Left ventricle myocardium inferior (tissue), 1 donor: ENCODE measurements around the gene PBXIP1. TPM values are rescaled to one million over a fixed set of nuclear protein-coding genes. Genes with fewer than 3 reads are reported as not detected.
"Not testable (repeated sequence)": the region's sequence is repeated elsewhere in the genome, so short reads cannot be mapped to it uniquely, and the experiment has no call there.

Experiments used
- DNase-seq: peaks from one replicate; pipeline ENCODE4 v3.0.0-alpha.2; 2020
- H3K27ac ChIP-seq: fragments of 200-600 bp; replicated peaks from 2 replicates; pipeline ENCODE4 v1.8.0; 2021
- H3K27me3 ChIP-seq: fragments of 200-600 bp; 2 replicates; pipeline ENCODE4 v1.8.0; 2021; ENCODE audit warnings: low read depth
- H3K36me3 ChIP-seq: fragments of 200-600 bp; 2 replicates; pipeline ENCODE4 v1.8.0; 2021
- H3K4me1 ChIP-seq: fragments of 200-600 bp; 2 replicates; pipeline ENCODE4 v1.8.0; 2021
- H3K4me3 ChIP-seq: fragments of 200-600 bp; 2 replicates; pipeline ENCODE4 v1.8.0; 2021; ENCODE audit warnings: mild to moderate bottlenecking, moderate library complexity
- H3K9me3 ChIP-seq: fragments of 200-600 bp; replicated peaks from 2 replicates; pipeline ENCODE4 v1.8.0; 2021
- CTCF ChIP-seq: fragments of 200-600 bp; IDR thresholded peaks from 2 replicates; pipeline ENCODE4 v1.8.0; 2021; ENCODE audit warnings: antibody characterized with exemption, mild to moderate bottlenecking, borderline replicate concordance
- intact Hi-C: fragments of 100-400 bp; cut with micrococcal nuclease; formaldehyde crosslinking; loops from one replicate; pipeline ENCODE4 v1.11.0; 2022
- total RNA-seq: library from RNA; stranded (reverse); fragmentation: NEBNext Ultra II Directional; extraction: Animal tissue kit (Norgen Biotek cat#: 25700); gene quantifications from one replicate; pipeline ENCODE4 v1.2.1, GENCODE V29; 2021
- donor health status: DM: no; HTN: yes; CAD: no; lungs with severe emphysema.

Gene PBXIP1
- total RNA-seq, 1 donor from 2014 or later, result 52.3 TPM

GRCh38 chr1:154911691-154912550 is 44.0 kb downstream of the PBXIP1 start:
- intact Hi-C loops, result no loop called here

GRCh38 chr1:154910851-154911250 is 45.0 kb downstream of the PBXIP1 start:
- Histone ChIP-seq H3K36me3 (no peaks in the 10 kb centered on the region), H3K4me3 (no peak overlapping the region), H3K4me1 (peaks cover 39% of the 10 kb centered on the region), H3K27ac (peak overlapping the region; percentile 81), H3K27me3 (no peaks in the 10 kb centered on the region), H3K9me3 (peaks cover 9% of the 10 kb centered on the region)
- intact Hi-C loops, result no loop called here
- no peak for DNase-seq
- no peak for TF ChIP-seq CTCF

More at GRCh38 chr1:154911691-154912550, 44.0 kb downstream of the PBXIP1 start:
- Histone ChIP-seq H3K27me3 (no peaks in the 10 kb centered on the region), H3K9me3 (peaks cover 9% of the 10 kb centered on the region), H3K27ac (peak overlapping the region; percentile 81), H3K4me1 (peaks cover 39% of the 10 kb centered on the region), H3K36me3 (no peaks in the 10 kb centered on the region), H3K4me3 (no peak overlapping the region)
- DNase-seq, result peak; percentile 31
- TF ChIP-seq CTCF, result no peak

- Histone ChIP-seq H3K27me3 (no peaks in the 10 kb centered on the region), H3K36me3 (no peaks in the 10 kb centered on the region), H3K4me1 (peaks cover 28% of the 10 kb centered on the region), H3K27ac (no peak overlapping the region), H3K4me3 (no peak overlapping the region), H3K9me3 (peaks cover 9% of the 10 kb centered on the region)
- intact Hi-C loops, result no loop called here
- TF ChIP-seq CTCF, result no peak
- no peak for DNase-seq
Observed at GRCh38 chr1:154908937-154909336, 47.0 kb downstream of the PBXIP1 start.

- H3K27ac ChIP-seq, H3K27me3 ChIP-seq, intact Hi-C loops, DNase-seq, H3K4me3 ChIP-seq, H3K36me3 ChIP-seq, H3K9me3 ChIP-seq: not testable (repeated sequence)
- H3K4me1 ChIP-seq, result peaks cover 20% of the 10 kb centered on the region
Observed at GRCh38 chr1:154908129-154908528, 47.8 kb downstream of the PBXIP1 start.

- Histone ChIP-seq H3K27ac (no peak overlapping the region), H3K4me1 (peaks cover 5% of the 10 kb centered on the region), H3K27me3 (no peaks in the 10 kb centered on the region), H3K9me3 (peaks cover 9% of the 10 kb centered on the region), H3K36me3 (no peaks in the 10 kb centered on the region), H3K4me3 (no peak overlapping the region)
- intact Hi-C loops, result no loop called here
- DNase-seq, result no peak
- peak; percentile 70 for TF ChIP-seq CTCF
Observed at GRCh38 chr1:154906621-154907081, 49.2 kb downstream of the PBXIP1 start.

GRCh38 chr1:154902938-154903566 is 52.8 kb downstream of the PBXIP1 start:
- TF ChIP-seq CTCF, result no peak
- intact Hi-C loops, result no loop called here
- DNase-seq, result no peak
- Histone ChIP-seq H3K4me1 (no peaks in the 10 kb centered on the region), H3K27ac (no peak overlapping the region), H3K9me3 (no peaks in the 10 kb centered on the region), H3K4me3 (no peak overlapping the region), H3K36me3 (no peaks in the 10 kb centered on the region), H3K27me3 (no peaks in the 10 kb centered on the region)
